Esophagus muscularis mucosa (tissue), 4 donors: ENCODE measurements around the gene NEK3. TPM values are rescaled to one million over a fixed set of nuclear protein-coding genes. Genes with fewer than 3 reads are reported as not detected.
"Not testable (repeated sequence)": the region's sequence is repeated elsewhere in the genome, so short reads cannot be mapped to it uniquely, and the experiment has no call there.

Experiments
- DNase-seq: peaks from one replicate; pipeline ENCODE4 v3.0.0-alpha.2; 2017; ENCODE audit errors: extremely low spot score
- H3K27ac ChIP-seq, 4 donors: fragments of 200-600 bp; sonication (generic); replicated peaks in 1 of 4; 1 replicate in 3 of 4; 2 replicates in 1 of 4; pipeline ENCODE4 v1.5.1; 2016 to 2019; ENCODE audit warnings: mild to moderate bottlenecking in 1 of 4
- H3K27me3 ChIP-seq, 4 donors: fragments of 200-600 bp; sonication (generic); one replicate each; pipeline versions ENCODE4 v1.5.1 to v1.6.0; 2016 to 2019
- H3K36me3 ChIP-seq, 4 donors: fragments of 200-600 bp; sonication (generic); one replicate each; pipeline ENCODE4 v1.5.1; 2016 to 2019
- H3K4me1 ChIP-seq, 4 donors: fragments of 200-600 bp; sonication (generic); one replicate each; pipeline ENCODE4 v1.5.1; 2016 to 2019
- H3K4me3 ChIP-seq, 4 donors: fragments of 200-600 bp; sonication (generic); 1 replicate in 2 of 4; 2 replicates in 2 of 4; pipeline ENCODE4 v1.5.1; 2016 to 2019; ENCODE audit warnings: mild to moderate bottlenecking in 4 of 4, moderate library complexity in 1 of 4
- H3K9me3 ChIP-seq, 4 donors: fragments of 200-600 bp; sonication (generic); 1 replicate in 3 of 4; 2 replicates in 1 of 4; pipeline ENCODE4 v1.5.1; 2016 to 2019
- EP300 ChIP-seq: sonication (generic); formaldehyde crosslinking; IDR thresholded peaks from one replicate; pipeline ENCODE4 v1.6.1; 2017; ENCODE audit warnings: antibody characterized with exemption
- POLR2A ChIP-seq: fragments of 450-650 bp; IDR thresholded peaks from one replicate; pipeline ENCODE4 v1.6.1; 2017; ENCODE audit warnings: antibody characterized with exemption, moderate library complexity, mild to moderate bottlenecking, low read depth
- POLR2AphosphoS5 ChIP-seq, 2 donors: sonication (generic); formaldehyde crosslinking; IDR thresholded peaks; one replicate each; pipeline ENCODE4 v1.6.1; 2017; ENCODE audit warnings: antibody characterized with exemption in 2 of 2
- WGBS: methylation state at CpG from one replicate; pipeline ENCODE4 v1.1.5; 2018; 5-methylcytosine and 5-hydroxymethylcytosine counted together
- intact Hi-C: fragments of 100-400 bp; cut with DNase I; formaldehyde crosslinking; loops from one replicate; pipeline ENCODE4 v1.15.1; 2023
- total RNA-seq, 4 donors: library from RNA; depleted of rRNA; stranded (reverse); fragments of >200 nt; gene quantifications; one replicate each; pipeline versions ENCODE4 v1.1.0 to v1.2.1, GENCODE V29; 2016
- TF ChIP-seq, protein P1 (sequence below), 3 experiments: fragments of 200-600 bp in 2 of 3; fragments of 450-650 bp in 1 of 3; sonication (generic) in 2 of 3; IDR thresholded peaks; one replicate each; pipeline ENCODE4 v1.5.1; 2017 to 2019; ENCODE audit warnings: antibody characterized with exemption in 3 of 3, mild to moderate bottlenecking in 2 of 3, moderate library complexity in 1 of 3

Gene NEK3
- total RNA-seq, 4 donors from 2014 or later = 5.0 to 11.6 (median 6.9) TPM

DNA sequence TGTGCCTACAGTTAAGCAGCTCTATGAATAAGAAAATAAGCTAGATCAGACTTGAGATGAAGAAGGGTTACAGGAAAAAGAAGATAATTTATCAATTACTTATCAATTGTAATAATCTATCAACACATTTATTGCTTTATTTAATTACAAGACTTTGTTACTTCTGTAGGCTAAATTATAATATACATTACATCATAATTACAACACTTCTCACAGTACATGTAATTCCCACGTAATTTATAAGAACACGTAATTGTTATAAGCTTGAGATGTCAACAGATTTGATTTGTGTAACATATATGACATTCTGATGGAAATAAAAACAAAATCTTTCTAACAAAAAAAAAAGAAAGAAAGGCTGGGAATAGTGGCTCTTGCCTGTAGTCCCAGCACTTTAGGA lies 67.3 kb downstream of the NEK3 start:
- DNase-seq = no peak
- Histone ChIP-seq H3K27ac (no peak overlapping the region), H3K9me3 (no peaks in the 10 kb centered on the region), H3K36me3 (no peaks in the 10 kb centered on the region), H3K4me1 (no peaks in the 10 kb centered on the region), H3K27me3 (no peaks in the 10 kb centered on the region), H3K4me3 (no peak overlapping the region)
- intact Hi-C loops = no loop called here
- 86% methylated on average over 2 of the region's 2 CpGs for WGBS
- TF ChIP-seq POLR2AphosphoS5 (IDR thresholded peaks at IDR 0.05) = no peak
- TF ChIP-seq POLR2A = no peak
- no peak for TF ChIP-seq EP300
- TF ChIP-seq, protein P1, sequence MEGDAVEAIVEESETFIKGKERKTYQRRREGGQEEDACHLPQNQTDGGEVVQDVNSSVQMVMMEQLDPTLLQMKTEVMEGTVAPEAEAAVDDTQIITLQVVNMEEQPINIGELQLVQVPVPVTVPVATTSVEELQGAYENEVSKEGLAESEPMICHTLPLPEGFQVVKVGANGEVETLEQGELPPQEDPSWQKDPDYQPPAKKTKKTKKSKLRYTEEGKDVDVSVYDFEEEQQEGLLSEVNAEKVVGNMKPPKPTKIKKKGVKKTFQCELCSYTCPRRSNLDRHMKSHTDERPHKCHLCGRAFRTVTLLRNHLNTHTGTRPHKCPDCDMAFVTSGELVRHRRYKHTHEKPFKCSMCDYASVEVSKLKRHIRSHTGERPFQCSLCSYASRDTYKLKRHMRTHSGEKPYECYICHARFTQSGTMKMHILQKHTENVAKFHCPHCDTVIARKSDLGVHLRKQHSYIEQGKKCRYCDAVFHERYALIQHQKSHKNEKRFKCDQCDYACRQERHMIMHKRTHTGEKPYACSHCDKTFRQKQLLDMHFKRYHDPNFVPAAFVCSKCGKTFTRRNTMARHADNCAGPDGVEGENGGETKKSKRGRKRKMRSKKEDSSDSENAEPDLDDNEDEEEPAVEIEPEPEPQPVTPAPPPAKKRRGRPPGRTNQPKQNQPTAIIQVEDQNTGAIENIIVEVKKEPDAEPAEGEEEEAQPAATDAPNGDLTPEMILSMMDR (IDR thresholded peaks at IDR 0.05) = no peak

DNA sequence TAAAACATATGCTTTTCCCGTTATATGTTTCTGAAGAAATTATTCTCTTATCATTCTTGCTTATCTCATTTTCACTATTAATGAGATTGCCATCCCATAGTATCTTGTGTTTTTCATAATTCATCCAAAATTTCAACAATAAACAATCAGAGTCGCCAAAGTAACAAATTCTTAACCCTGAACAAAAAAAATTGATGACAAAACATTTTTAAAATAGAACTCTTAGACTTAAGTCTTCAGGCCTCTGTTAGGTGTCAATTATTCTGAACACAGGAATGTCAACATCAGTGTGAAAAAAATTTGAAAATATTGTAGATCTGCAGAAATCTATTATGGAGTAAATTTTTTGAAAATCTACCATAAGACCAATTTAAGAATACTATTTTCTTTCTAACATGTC lies 67.9 kb downstream of the NEK3 start:
- no peak overlapping the region for H3K27ac ChIP-seq
- intact Hi-C loops = no loop called here
- 81% methylated on average over 2 of the region's 2 CpGs for WGBS
- H3K36me3 ChIP-seq = no peaks in the 10 kb centered on the region
- H3K4me1 ChIP-seq = no peaks in the 10 kb centered on the region
- H3K27me3 ChIP-seq = no peaks in the 10 kb centered on the region
- no peaks in the 10 kb centered on the region for H3K9me3 ChIP-seq
- no peak for DNase-seq
- TF ChIP-seq POLR2AphosphoS5 (IDR thresholded peaks at IDR 0.05) (no peak), POLR2A (no peak), EP300 (no peak)
- TF ChIP-seq, protein P1 (IDR thresholded peaks at IDR 0.05) = no peak
- no peak overlapping the region for H3K4me3 ChIP-seq

DNA sequence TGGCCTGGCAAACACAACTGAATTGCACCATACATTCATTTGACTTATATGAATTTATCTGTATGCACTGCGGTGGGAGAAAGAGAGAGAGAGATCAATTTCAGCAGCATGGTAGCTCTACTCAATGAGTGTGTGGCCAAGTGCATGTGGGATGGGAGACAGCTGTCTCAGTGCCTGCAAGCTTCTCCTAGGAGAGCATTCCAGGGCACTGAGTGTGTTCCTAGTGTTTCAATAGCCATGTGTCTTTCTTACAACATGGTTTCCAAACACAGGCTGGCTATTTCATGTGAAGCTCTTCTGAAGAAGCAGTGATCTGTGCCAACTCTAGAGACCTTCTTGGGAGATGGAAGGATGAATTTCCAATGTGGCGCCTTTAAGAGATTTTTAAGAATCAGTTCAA lies 74.0 kb downstream of the NEK3 start:
- Histone ChIP-seq H3K36me3 (no peaks in the 10 kb centered on the region), H3K9me3 (no peaks in the 10 kb centered on the region), H3K4me1 (no peaks in the 10 kb centered on the region), H3K27ac (no peak overlapping the region), H3K27me3 (no peaks in the 10 kb centered on the region), H3K4me3 (no peak overlapping the region)
- no peak for DNase-seq
- intact Hi-C loops = no loop called here
- WGBS = 84% methylated on average over 2 of the region's 2 CpGs
- TF ChIP-seq POLR2AphosphoS5 (IDR thresholded peaks at IDR 0.05) (no peak), EP300 (no peak), POLR2A (no peak)
- TF ChIP-seq, protein P1 (IDR thresholded peaks at IDR 0.05) = no peak

DNA sequence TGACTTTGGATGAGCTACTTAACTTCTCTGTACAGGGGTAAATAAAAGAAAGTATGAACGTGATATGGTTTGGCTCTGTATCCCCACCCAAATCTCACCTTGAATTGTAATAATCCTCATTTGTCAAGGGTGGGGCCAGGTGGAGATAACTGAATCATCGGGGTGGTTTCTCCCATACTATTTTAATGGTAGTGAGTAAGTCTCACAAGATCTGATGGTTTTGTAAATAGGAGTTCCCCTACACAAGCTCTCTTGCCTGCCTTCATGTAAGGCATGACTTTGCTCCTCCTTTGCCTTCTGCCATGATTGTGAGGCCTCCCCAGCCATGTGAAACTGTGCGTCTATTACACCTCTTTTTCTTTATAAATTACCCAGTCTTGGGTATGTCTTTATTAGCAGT lies 74.4 kb downstream of the NEK3 start:
- H3K27ac ChIP-seq, H3K4me1 ChIP-seq, H3K27me3 ChIP-seq, H3K9me3 ChIP-seq, H3K4me3 ChIP-seq, DNase-seq, H3K36me3 ChIP-seq, intact Hi-C loops: not testable (repeated sequence)
- WGBS = 95% methylated on average over 3 of the region's 3 CpGs

Other genes starting within 250 kb of the NEK3 start
- gene ATP7B, start 148.1 kb downstream of the NEK3 start, total RNA-seq = 1 to 10 TPM; 2.5 to 5.2 (median 4.4) TPM
- gene ALG11, start 147.2 kb downstream of the NEK3 start, total RNA-seq = 10 to 100 TPM; 12.4 to 21.7 (median 16.3) TPM
- gene UTP14C, start 134.9 kb downstream of the NEK3 start, total RNA-seq = 10 to 100 TPM; 13.8 to 17.0 (median 16.2) TPM
- gene NEK5, start 30.5 kb downstream of the NEK3 start, total RNA-seq = under 1 TPM in 3 of 4 donors, not detected in 1; 0.17 to 0.34 (median 0.26) TPM
- gene THSD1, start 246.6 kb upstream of the NEK3 start, total RNA-seq = 1 to 10 TPM; 5.4 to 7.5 (median 6.8) TPM